IMR-90 (cell line): ENCODE data around the gene RSPO4. TPM values are rescaled to one million over a fixed set of nuclear protein-coding genes. Genes with fewer than 3 reads are reported as not detected.

Source experiments
- ATAC-seq: fragments of 200-7000 bp; cut with Tn5 transposase; 2 replicates; pipeline ENCODE4 v1.9.1; 2020; ENCODE audit warnings: low read depth, mild to moderate bottlenecking, moderate library complexity
- BruUV-seq: library from RNA; stranded (reverse); fragments of 400-500 nt; replicated peaks from 2 replicates; lab custom pipeline; 2021; lab: Mats Ljungman, UMichigan
- CTCF ChIA-PET: fragments of 300-600 bp; formaldehyde crosslinking; extraction: SDS; loops from one replicate; lab custom pipeline; 2021; ENCODE audit warnings: antibody characterized with exemption; lab: Yijun Ruan, JAX
- POLR2A ChIA-PET: fragments of 300-600 bp; sonication (Branson Sonifier 250); formaldehyde crosslinking; loops from one replicate; lab custom pipeline; 2022; ENCODE audit warnings: antibody characterized with exemption; ENCODE audit not compliant: unreplicated experiment; lab: Charles Lee
- DNase-seq: peaks from one replicate; pipeline ENCODE4 v3.0.0; 2013
- H2AFZ ChIP-seq: replicated peaks from 2 replicates; pipeline ENCODE3; 2013; ENCODE audit warnings: low read length, mild to moderate bottlenecking; ENCODE audit not compliant: poor library complexity
- H2AK5ac ChIP-seq: 2 replicates; pipeline ENCODE4 v1.6.1; 2013; ENCODE audit warnings: low read depth, low read length, inconsistent platforms
- H2AK9ac ChIP-seq: replicated peaks from 2 replicates; pipeline ENCODE3; 2013; ENCODE audit warnings: mild to moderate bottlenecking, low read depth, low read length, moderate library complexity; ENCODE audit not compliant: poor library complexity
- H2BK120ac ChIP-seq: 2 replicates; pipeline ENCODE4 v1.6.1; 2013; ENCODE audit warnings: low read depth, low read length, inconsistent platforms
- H2BK15ac ChIP-seq: 3 replicates; pipeline ENCODE4 v1.6.1; 2013; ENCODE audit warnings: low read depth, low read length, inconsistent platforms
- H2BK20ac ChIP-seq: 2 replicates; pipeline ENCODE4 v1.6.1; 2013; ENCODE audit warnings: low read depth, mild to moderate bottlenecking, inconsistent platforms, low read length, moderate library complexity
- H2BK5ac ChIP-seq: 2 replicates; pipeline ENCODE4 v1.6.1; 2013; ENCODE audit warnings: mild to moderate bottlenecking, low read depth, low read length, inconsistent platforms; ENCODE audit not compliant: poor library complexity, severe bottlenecking
- H3K14ac ChIP-seq: replicated peaks from 2 replicates; pipeline ENCODE4 v1.6.1; 2013; ENCODE audit warnings: low read depth, low read length, inconsistent platforms
- H3K18ac ChIP-seq: 2 replicates; pipeline ENCODE4 v1.6.1; 2013; ENCODE audit warnings: low read depth, low read length, control low read depth
- H3K23ac ChIP-seq: 2 replicates; pipeline ENCODE4 v1.6.1; 2013; ENCODE audit warnings: low read depth, low read length, inconsistent platforms
- H3K27ac ChIP-seq: 2 replicates; pipeline ENCODE4 v1.5.1; 2013; ENCODE audit warnings: mild to moderate bottlenecking, control low read depth, low read length; ENCODE audit not compliant: insufficient read depth
- H3K27me3 ChIP-seq: 2 replicates; pipeline ENCODE4 v1.6.1; 2013; ENCODE audit warnings: low read length; ENCODE audit not compliant: control insufficient read depth, insufficient read depth
- H3K36me3 ChIP-seq: 2 replicates; pipeline ENCODE4 v1.6.1; 2013; ENCODE audit warnings: low read length, mixed read lengths; ENCODE audit not compliant: control insufficient read depth, insufficient read depth
- H3K4ac ChIP-seq: 2 replicates; pipeline ENCODE4 v1.6.1; 2013; ENCODE audit warnings: low read depth, low read length, inconsistent platforms
- H3K4me1 ChIP-seq: 2 replicates; pipeline ENCODE4 v1.6.1; 2013; ENCODE audit warnings: low read length, mixed read lengths; ENCODE audit not compliant: control insufficient read depth, insufficient read depth
- H3K4me2 ChIP-seq: 2 replicates; pipeline ENCODE4 v1.6.1; 2013; ENCODE audit warnings: low read depth, mild to moderate bottlenecking, control low read depth, low read length, moderate library complexity
- H3K4me3 ChIP-seq: 2 replicates; pipeline ENCODE4 v1.5.1; 2013; ENCODE audit warnings: low read depth, mild to moderate bottlenecking, control low read depth, low read length, moderate library complexity; ENCODE audit not compliant: insufficient read depth
- H3K56ac ChIP-seq: 2 replicates; pipeline ENCODE4 v1.6.1; 2013; ENCODE audit warnings: low read length, inconsistent platforms; ENCODE audit not compliant: insufficient read depth; ENCODE audit errors: extremely low read depth
- H3K79me1 ChIP-seq, 2 experiments: 2 replicates each; pipeline ENCODE4 v1.6.1; 2013; ENCODE audit warnings: low read length in 2 of 2, inconsistent platforms in 1 of 2, low read depth in 1 of 2
- H3K9ac ChIP-seq: 2 replicates; pipeline ENCODE4 v1.6.1; 2013; ENCODE audit warnings: low read depth, low read length, control low read depth
- H3K9me1 ChIP-seq: 2 replicates; pipeline ENCODE4 v1.6.1; 2013; ENCODE audit warnings: low read length, inconsistent platforms; ENCODE audit not compliant: insufficient read depth
- H3K9me3 ChIP-seq: 2 replicates; pipeline ENCODE4 v1.6.1; 2013; ENCODE audit warnings: low read length; ENCODE audit not compliant: control insufficient read depth, insufficient read depth
- H4K20me1 ChIP-seq: 2 replicates; pipeline ENCODE4 v1.6.1; 2013; ENCODE audit warnings: low read length, inconsistent platforms; ENCODE audit not compliant: insufficient read depth
- H4K5ac ChIP-seq: 2 replicates; pipeline ENCODE4 v1.6.1; 2013; ENCODE audit warnings: mild to moderate bottlenecking, low read depth, low read length, control low read depth
- H4K8ac ChIP-seq, 2 experiments: 2 replicates each; pipeline ENCODE4 v1.6.1; 2013; ENCODE audit warnings: low read depth in 2 of 2, low read length in 2 of 2, control low read depth in 1 of 2, inconsistent platforms in 1 of 2
- H4K91ac ChIP-seq: 2 replicates; pipeline ENCODE4 v1.6.1; 2013; ENCODE audit warnings: low read depth, low read length, inconsistent platforms; ENCODE audit not compliant: insufficient read depth
- CEBPB ChIP-seq: IDR thresholded peaks from 2 replicates; pipeline ENCODE4 v1.6.1; 2012; ENCODE audit warnings: low read depth, low read length, improper control_type of control experiment
- CHD1 ChIP-seq: IDR thresholded peaks from 2 replicates; pipeline ENCODE4 v1.6.1; 2012; ENCODE audit warnings: low read depth, low read length, improper control_type of control experiment
- MAFK ChIP-seq: IDR thresholded peaks from 2 replicates; pipeline ENCODE4 v1.6.1; 2012; ENCODE audit warnings: low read depth, low read length, improper control_type of control experiment
- MAZ ChIP-seq: IDR thresholded peaks from 2 replicates; pipeline ENCODE4 v1.6.1; 2012; ENCODE audit warnings: low read depth, mild to moderate bottlenecking, low read length, improper control_type of control experiment, moderate library complexity, borderline replicate concordance
- POLR2A ChIP-seq: IDR thresholded peaks from 2 replicates; pipeline ENCODE4 v1.6.1; 2012; ENCODE audit warnings: mild to moderate bottlenecking, low read depth, low read length
- RAD21 ChIP-seq: IDR thresholded peaks from 2 replicates; pipeline ENCODE4 v1.6.1; 2012; ENCODE audit warnings: low read length, improper control_type of control experiment
- WGBS, 2 experiments: methylation state at CpG; one replicate each; pipeline versions ENCODE4 v1.1.5 to v1.1.7; 2013; ENCODE audit warnings: missing lambda C conversion rate in 2 of 2; ENCODE audit not compliant: insufficient read length in 1 of 2; ENCODE audit errors: extremely low coverage in 2 of 2; 5-methylcytosine and 5-hydroxymethylcytosine counted together
- dilution Hi-C: fragments of 300-500 bp; cut with HindIII; formaldehyde crosslinking; loops from one replicate; pipeline ENCODE4 v1.14.3; 2018; ENCODE audit warnings: low sequenced_read_pairs; ENCODE audit not compliant: unreplicated experiment
- in situ Hi-C: fragments of 300-500 bp; cut with MboI; formaldehyde crosslinking; loops from 3 replicates; pipeline ENCODE4 v1.14.3; 2019; ENCODE audit warnings: low sequenced_read_pairs, inconsistent platforms, mixed read lengths
- intact Hi-C: fragments of 100-400 bp; cut with micrococcal nuclease; formaldehyde crosslinking; loops from 2 replicates; pipeline ENCODE4 v1.10.0; 2022
- polyA plus RNA-seq, 3 experiments: library from polyadenylated mRNA; depleted of rRNA; stranded (reverse); fragments of >200 nt; gene quantifications; 2 replicates each; pipeline ENCODE4 v1.2.3, GENCODE V29; 2012; ENCODE audit warnings: low replicate concordance in 1 of 3
- total RNA-seq: library from RNA; depleted of rRNA; stranded (reverse); fragments of >200 nt; gene quantifications from 2 replicates; pipeline ENCODE4 v1.2.3, GENCODE V29; 2012
- TF ChIP-seq, protein P1 (sequence below): conservative IDR thresholded peaks from 2 replicates; pipeline ENCODE4 v1.5.1; 2012; ENCODE audit warnings: mild to moderate bottlenecking, low read depth, low read length, improper control_type of control experiment

Gene RSPO4
- total and polyA plus RNA-seq, 2 of the 4 experiments (the other 2 are of a cell fraction) = not detected

DNA sequence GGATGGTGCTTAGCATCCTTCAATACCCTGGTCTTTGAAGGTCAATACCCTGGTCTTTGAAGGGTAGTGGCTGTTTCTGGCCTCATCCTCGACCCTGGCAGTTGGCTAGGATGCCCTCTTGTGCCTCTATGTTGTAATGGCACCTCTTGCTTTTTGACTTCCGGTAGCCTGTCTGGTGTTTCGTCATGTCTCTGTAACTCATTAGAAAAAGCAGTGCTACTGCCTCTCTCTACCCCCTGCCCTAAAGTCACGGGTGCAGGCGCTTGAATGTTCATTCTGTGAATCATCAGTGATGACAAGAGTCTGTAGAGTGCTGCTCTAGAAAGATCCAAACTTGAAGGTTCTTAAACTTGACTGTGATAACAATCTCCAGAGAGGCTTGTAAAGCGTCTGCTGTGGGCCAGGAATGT is 28.3 kb downstream of the RSPO4 start:
- no TSS peak for BruUV-seq
- intact Hi-C loops = no loop called here

More for the DNA sequence above, 28.3 kb downstream of the RSPO4 start:
- no peak overlapping the region for H4K8ac ChIP-seq
- H3K27me3 ChIP-seq = peaks cover 2% of the 10 kb centered on the region; the same call in 1 of the 2 replicates
- POLR2A ChIA-PET = no interaction called here
- no peak overlapping the region for H2BK20ac ChIP-seq
- DNase-seq (peak; percentile 10), ATAC-seq (peak; percentile 35; the same call in 1 of the 2 replicates)
- no peaks in the 10 kb centered on the region for H4K20me1 ChIP-seq
- no peak overlapping the region for H2AFZ ChIP-seq
- H3K4me1 ChIP-seq = no peaks in the 10 kb centered on the region
- H3K36me3 ChIP-seq = no peaks in the 10 kb centered on the region
- H2BK120ac ChIP-seq = no peak overlapping the region
- H3K9me1 ChIP-seq = no peaks in the 10 kb centered on the region
- H2AK5ac ChIP-seq = no peak overlapping the region
- no peak overlapping the region for H4K91ac ChIP-seq
- no peak overlapping the region for H3K4me3 ChIP-seq
- H3K9me3 ChIP-seq = no peaks in the 10 kb centered on the region
- no peak overlapping the region for H4K5ac ChIP-seq
- in situ Hi-C loops = no loop called here
- no peak overlapping the region for H3K23ac ChIP-seq
- H3K27ac ChIP-seq = no peak overlapping the region
- TF ChIP-seq CHD1 (no peak), RAD21 (no peak; the same call in 1 of the 2 replicates), POLR2A (no peak), CEBPB (peak; percentile 16; the same call in 1 of the 2 replicates), MAFK (no peak), MAZ (no peak)
- TF ChIP-seq, protein P1, sequence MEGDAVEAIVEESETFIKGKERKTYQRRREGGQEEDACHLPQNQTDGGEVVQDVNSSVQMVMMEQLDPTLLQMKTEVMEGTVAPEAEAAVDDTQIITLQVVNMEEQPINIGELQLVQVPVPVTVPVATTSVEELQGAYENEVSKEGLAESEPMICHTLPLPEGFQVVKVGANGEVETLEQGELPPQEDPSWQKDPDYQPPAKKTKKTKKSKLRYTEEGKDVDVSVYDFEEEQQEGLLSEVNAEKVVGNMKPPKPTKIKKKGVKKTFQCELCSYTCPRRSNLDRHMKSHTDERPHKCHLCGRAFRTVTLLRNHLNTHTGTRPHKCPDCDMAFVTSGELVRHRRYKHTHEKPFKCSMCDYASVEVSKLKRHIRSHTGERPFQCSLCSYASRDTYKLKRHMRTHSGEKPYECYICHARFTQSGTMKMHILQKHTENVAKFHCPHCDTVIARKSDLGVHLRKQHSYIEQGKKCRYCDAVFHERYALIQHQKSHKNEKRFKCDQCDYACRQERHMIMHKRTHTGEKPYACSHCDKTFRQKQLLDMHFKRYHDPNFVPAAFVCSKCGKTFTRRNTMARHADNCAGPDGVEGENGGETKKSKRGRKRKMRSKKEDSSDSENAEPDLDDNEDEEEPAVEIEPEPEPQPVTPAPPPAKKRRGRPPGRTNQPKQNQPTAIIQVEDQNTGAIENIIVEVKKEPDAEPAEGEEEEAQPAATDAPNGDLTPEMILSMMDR = peak; percentile 28; the same call in 1 of the 2 replicates
- H2BK15ac ChIP-seq = no peak overlapping the region
- 36% methylated on average over 3 of the region's 6 CpGs; no CpG with 5 or more reads in 1 of the 2 experiments for WGBS, 2 experiments
- no peak overlapping the region for H3K4me2 ChIP-seq
- no peak overlapping the region for H3K4ac ChIP-seq
- H2AK9ac ChIP-seq = no peak overlapping the region
- CTCF ChIA-PET = no interaction called here
- H3K18ac ChIP-seq = no peak overlapping the region
- dilution Hi-C loops = no loop called here
- H3K56ac ChIP-seq = no peak overlapping the region
- H3K14ac ChIP-seq = no peak overlapping the region
- H3K9ac ChIP-seq = no peak overlapping the region
- no peak overlapping the region for H2BK5ac ChIP-seq
- no peaks in the 10 kb centered on the region for H3K79me1 ChIP-seq
